Suppressor macrophage treated with lipopolysaccharide for 1 hour (primary cell): ENCODE data around the gene PALLD.

Experiments
- DNase-seq, 3 donors: peaks; one replicate each; pipeline ENCODE4 v3.0.0-alpha.2; 2020 to 2022

The PALLD gene

GRCh38 chr4:168859888-168860694 is 363.2 kb downstream of the PALLD start:
- no peak for DNase-seq

GRCh38 chr4:168860827-168861226 is 364.0 kb downstream of the PALLD start:
- peak in 1 of 3 donors; percentile 15 for DNase-seq

GRCh38 chr4:168863719-168864647 is 367.1 kb downstream of the PALLD start:
- no peak for DNase-seq

DNA sequence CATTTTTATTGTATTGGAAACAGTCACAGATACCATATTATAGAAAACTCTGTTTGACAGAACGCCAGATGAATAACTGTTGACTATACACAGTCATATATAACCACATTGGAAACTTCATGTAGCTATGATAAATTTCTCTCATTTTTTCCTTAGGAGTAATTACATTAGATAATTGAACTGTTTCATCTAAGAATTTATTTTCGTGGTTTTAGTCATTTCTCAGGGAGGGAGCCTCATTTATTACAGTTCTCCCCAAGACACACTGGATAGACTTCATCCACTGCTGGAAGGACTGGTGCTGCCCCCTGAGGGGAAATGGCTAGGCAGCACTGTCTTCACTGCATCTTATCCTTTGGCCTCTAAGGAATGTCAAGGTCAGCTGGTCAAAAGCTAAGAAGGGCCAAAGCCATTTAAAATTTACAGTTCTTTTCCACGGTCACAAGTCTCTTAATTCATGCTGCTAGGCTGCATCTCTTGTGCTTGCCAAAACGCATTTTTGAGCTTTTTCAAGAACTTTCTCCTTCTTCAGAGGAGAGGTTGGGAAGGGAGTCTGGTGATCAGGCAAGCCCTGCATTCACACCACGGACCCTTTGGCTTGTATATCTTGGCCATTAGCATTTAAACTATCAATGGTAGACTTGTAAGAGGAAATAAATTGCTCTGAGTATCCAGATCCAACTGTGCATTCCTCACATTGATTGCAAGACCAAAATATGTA is 368.1 kb downstream of the PALLD start:
- no peak for DNase-seq

- no peak for DNase-seq
These were observed 369.0 kb downstream of the PALLD start for GRCh38 chr4:168865854-168866253.

DNA sequence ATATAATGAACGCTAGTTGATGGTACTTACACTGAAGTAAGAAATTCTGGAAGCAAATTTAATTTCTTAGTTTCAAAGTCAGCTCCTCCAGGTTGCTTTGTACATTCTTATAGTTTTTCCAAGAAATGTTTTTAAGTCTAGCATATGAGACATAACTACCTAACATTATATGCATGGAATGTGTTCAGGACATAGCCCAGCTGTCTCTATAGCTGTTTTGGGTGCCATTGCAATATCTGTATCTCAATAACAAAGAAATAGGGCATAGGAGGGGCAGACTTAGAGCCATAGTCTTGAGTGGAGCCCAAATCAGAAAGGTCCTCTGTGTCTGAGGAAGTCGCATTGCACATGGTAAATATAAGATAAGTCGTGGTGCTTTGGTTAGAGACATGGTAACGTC is 369.8 kb downstream of the PALLD start:
- no peak for DNase-seq

DNA sequence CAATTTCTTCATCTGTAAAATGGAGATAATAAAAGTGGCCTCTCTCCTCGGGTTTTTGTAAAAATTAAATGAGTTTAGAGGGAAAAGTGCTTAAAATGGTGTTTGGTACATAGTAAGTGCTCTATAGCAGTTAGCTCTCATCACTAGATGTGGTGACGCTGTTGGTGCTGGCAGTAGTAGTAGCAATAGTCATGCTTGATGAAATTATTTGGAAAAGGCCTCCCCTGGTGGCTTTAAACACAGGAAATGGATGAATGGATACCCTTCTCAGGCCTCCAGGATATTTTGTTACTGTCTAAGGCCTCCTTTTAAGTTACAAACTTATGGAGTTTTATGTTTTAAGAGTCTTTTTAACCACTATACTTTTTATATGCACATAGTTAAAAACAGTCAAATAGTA is 370.3 kb downstream of the PALLD start:
- no peak for DNase-seq

DNA sequence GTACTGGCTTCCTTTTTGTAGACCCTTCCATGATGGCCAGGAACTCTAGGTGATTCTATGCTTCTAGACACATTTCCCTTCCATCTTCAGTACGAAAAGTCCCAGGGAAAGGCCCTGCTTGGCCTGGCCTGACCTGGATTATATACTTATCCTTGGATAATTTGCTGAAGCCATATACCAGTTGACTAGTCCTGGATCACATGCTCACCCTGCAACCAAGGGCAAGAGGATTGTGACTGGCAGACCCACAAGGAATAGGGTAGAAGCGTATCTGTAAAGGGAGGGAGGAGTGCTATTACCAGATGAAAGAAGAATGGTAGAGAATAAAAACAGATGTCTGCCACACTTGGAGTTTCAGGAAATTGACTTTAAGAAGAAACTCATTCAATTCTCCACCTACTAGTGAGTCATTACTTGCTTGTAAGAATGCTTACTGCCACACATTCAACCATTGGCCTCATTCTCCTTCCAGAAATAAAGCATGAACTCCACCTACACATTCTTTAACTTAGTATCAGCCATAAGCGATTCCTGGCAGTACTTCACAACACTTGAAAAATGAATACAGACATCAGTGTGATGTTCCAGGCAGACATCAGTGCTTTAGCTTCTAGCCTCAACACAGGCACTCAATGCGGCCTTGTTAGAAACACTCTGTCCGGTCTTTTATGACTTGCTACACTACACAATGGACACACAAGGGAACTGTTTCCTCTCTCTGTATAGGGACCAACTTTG is 371.4 kb downstream of the PALLD start:
- DNase-seq = peak in 2 of 3 donors; percentile 35 to 46

- DNase-seq = no peak
These were observed 371.9 kb downstream of the PALLD start for GRCh38 chr4:168868802-168869201.

DNA sequence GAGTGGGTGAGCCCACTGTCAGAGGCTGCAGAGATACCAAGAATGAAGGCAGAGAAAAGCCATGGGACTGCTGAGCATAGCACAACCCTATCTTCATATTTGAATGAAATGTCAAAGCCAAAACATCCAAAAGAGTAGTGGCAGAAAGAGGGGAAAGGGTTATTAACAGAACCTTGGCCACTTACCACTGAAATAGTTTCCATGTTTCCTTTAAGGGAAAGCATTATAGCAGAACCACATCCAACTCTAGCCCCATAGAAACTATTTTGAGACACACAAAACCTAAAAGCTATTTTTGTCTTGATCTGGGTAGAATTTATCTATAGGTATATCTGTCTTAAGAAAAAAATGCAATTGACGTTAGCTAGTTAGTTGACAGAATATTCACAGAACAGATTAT is 373.2 kb downstream of the PALLD start:
- no peak for DNase-seq

DNA sequence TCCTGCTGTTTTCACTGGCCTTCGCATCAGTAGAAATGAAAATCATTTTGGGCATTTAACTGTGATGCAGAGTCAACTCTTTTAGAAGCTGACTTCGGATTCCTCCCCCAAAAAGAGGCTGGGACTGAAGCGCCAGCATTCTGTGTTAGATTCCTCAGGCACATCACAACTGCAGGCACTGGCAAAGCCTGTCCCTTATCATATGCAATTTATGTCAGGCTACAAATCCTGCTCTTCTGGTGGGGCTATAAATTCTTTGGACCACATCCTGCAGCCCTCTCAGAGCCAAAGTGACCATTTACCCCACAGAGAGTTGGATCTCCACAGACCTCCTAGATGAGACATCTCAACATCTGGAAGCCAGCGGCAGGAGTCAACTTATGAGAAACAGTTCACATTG is 374.8 kb downstream of the PALLD start:
- DNase-seq = no peak

DNA sequence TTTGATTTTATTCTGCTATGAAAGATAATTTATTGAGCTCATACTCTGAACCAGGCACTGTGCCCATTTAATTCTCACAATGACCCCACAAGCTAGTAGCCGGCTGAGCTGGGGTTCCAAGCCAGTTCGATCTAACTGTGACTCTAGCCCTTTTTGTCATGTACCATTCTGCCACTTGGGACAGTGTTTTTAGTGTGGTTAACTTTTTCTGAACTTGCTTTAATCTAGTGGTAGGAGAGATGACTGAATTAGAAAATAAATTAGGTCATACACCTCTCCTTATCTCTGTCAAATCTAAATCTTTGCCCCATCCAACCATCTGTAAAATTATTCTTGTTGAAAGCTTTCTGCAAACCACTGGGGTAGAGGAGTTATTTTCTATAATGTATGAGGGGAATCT is 377.2 kb downstream of the PALLD start:
- DNase-seq = no peak

DNA sequence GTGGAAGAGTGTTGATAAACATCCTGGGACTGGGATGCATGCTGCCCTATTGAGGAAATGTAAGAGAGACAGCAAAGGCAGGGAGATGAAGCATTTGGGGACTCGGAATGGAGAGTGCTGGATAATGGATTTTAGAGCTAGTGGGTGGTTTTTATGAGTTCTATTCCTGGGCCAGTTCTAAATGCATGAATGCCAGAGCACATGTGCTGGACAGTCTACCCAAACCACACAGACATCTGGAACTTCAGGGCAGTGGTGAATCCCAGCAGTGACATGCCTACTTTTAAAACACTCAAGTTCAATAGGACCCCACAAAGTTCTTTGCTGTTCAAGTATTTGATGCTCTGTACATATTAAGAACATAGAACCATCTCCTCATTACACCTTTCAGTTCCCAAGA is 379.3 kb downstream of the PALLD start:
- DNase-seq = no peak

GRCh38 chr4:168877511-168878491 is 380.9 kb downstream of the PALLD start:
- peak; percentile 86 to 93 (median 88) for DNase-seq

DNA sequence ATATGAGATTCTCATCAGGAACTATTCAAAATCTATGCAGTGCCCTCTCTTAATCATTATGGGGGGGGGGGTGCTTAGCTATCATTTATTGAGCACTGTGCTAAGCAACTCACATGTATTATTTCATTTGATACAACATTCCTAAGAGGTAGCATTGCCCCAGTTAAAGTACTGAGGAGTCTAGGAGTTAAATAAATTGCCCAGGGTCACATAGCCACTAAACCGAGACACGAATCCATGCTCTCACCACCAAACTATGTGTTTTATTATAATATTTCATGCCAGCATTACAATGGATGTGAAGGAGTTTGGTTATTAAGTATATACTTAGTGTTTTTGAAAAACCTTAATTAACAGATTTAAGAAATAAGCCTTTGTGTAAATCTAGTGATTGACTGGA is 381.8 kb downstream of the PALLD start:
- DNase-seq = no peak

DNA sequence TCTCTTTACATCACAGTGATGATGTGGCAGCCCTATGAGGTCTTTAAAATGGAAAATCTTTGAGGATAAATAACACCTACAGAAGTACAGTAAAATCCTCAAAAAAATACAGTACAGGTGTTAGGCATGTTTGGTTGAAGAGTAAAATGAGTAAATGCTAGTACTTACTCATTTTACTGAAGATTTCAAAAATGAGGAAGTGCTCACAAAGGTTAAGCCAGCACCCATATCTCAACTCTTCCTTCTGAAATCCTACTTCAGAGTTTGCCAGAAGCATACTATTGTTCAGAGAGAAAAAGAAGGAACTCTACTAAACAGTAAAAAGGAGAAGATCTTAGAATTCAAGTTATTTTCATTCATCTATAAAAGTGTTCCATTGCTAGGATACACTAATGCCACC is 382.3 kb downstream of the PALLD start:
- peak; percentile 15 to 51 (median 40) for DNase-seq

DNA sequence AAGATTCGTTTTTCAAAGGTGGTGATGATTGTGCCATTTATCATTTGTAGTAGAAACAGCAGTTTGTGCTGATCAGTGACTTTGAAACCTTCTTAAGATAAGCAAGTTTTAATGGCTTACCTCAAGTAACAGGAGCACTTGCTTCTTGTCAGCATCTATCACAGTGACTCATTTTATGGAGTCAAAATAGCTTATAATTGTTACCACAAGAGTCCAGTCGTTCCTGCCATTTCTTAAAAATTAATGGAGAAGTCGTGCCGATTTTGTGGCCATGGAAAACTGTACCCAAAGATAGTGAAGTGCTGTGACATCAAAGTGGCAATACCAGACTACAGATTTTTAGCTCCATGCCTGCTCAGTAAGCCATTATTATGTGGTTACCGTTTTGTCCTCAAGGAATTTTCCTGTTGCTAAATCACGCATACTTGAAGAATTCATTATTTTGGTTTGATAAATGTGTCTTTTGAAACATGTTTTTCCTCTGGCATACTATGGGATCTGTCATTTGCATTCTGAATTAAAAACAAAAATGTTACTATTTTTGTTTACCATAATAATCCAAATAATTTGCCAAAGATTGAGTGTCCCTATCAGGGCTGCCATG is 383.3 kb downstream of the PALLD start:
- no peak for DNase-seq

GRCh38 chr4:168880811-168881595 is 384.2 kb downstream of the PALLD start:
- peak; percentile 82 to 91 (median 90) for DNase-seq

DNA sequence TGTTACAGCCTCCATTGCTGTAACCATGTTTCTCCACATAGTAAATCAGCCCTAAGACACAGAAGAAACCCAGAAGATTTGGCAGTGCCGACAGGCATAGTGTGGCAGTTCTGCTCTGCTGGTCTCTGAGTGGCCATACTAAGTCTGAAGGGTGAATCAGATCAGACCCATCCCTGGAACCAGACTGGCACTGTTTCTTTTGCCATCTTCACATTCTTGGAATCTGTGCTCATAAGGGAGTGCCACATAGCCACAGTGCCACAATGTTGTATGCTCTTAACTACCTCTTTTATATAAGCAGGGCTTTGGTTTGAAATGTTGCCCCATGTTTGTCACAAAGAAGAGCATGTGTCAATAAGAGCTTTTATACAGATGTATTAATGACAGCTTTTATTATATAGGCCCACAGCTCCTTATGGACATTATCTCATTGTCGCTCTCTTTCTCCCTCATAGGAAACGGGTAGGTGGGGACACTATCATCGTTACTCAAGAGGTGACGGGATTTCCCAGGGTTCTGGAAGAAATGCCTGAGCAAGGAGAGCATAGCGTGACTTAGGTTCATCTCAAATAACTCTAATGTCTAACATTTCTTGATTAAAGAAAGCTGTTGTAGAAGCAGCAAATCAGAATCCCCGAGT is 385.0 kb downstream of the PALLD start:
- DNase-seq = peak; percentile 48 to 60 (median 50)
